Measurements from ENCODE around the gene TMEM273. TPM values are rescaled to one million over a fixed set of nuclear protein-coding genes. Genes with fewer than 3 reads are reported as not detected.

The TMEM273 gene
- polyA plus RNA-seq, 1 of the 3 experiments (the other 2 are of a cell fraction): not detected

DNA sequence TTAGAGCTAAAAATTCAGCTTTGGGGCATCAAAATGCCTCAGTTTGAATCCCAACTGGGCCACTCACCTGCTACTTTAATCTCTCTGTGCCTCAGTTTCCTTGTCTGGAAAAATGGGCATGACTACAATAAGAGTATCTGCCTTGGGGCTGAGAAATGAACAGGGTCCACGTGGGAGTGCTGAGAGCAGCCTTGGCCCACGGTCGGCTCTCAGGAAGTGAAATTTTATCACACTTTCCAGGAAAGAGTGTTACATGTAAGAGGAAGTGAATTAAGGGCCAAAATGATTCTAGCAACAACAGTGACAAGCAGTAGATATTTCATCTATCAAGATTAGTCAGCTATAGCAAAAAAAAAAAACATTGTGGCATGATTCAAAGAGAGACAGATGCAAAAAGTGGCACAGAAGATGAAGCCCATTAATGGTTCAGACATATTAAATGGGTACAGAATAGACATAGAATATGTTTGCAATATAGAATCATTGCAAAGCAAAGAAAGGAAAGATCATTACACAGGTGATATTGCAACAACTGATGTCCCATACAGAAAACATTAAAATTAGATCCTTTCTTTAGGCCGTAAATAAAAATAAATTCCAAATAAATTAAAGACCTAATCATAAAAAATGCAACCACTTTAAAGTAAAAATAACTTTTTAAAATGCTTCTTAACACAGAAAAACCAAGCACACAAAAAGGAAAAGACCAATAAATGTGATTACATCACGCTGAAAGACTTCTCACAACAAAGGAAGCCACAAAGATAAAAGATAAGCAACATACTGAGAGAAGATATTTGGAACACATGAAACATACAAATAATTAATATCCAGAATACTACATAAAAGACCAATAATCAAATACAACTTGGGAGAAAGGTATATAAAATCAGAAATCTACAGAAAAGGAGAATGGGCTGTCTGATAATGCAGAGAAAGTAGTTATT is 4.3 kb downstream of the TMEM273 start:
- WGBS (ENCODE audit: low lambda C conversion rate): 51% methylated on average over 5 of the region's 5 CpGs

More for the DNA sequence above, 4.3 kb downstream of the TMEM273 start:
- ChIA-PET CTCF (no interaction called here), POLR2A (no interaction called here)
- Histone ChIP-seq H3K4me1 (ENCODE audit: control insufficient read depth in 1 of 2, insufficient read depth in 2 of 2, low read depth in 1 of 2, low read length in 1 of 2) (peaks cover 0 to 3% of the 10 kb centered on the region in 2 experiments; a peak in 1 of 4 replicates), H2AFZ (ENCODE audit: low read depth) (no peak overlapping the region), H4K20me1 (ENCODE audit: insufficient read depth) (no peaks in the 10 kb centered on the region), H3K36me3 (replicated peaks in 1 of 2; ENCODE audit: control insufficient read depth in 1 of 2, insufficient read depth in 2 of 2, low read length in 1 of 2) (no peaks in the 10 kb centered on the region), H3F3A (replicated peaks; ENCODE audit: insufficient read depth) (no peaks in the 10 kb centered on the region), H3K9ac (no peak overlapping the region), H3K9me3 (no peaks in the 10 kb centered on the region), H3K9me2 (0 out of 2 replicates have a peak, but pooled peaks cover 2% of the 10 kb centered on the region), H3K4me2 (no peak overlapping the region), H3K27me3 (ENCODE audit: insufficient read depth) (no peaks in the 10 kb centered on the region), H3K27ac (ENCODE audit: low read depth in 2 of 2, low read length in 1 of 2) (no peak overlapping the region), H3K4me3 (ENCODE audit: low read depth in 2 of 2, low read length in 1 of 2) (no peak overlapping the region), H3K79me2 (ENCODE audit: insufficient read depth) (no peaks in the 10 kb centered on the region)
- DNase-seq: no peak
- TF ChIP-seq MEF2A (IDR thresholded peaks at IDR 0.05; ENCODE audit: borderline replicate concordance, low read depth) (no peak), RCOR1 (IDR thresholded peaks at IDR 0.05; ENCODE audit: low read length) (no peak), RAD21 (IDR thresholded peaks at IDR 0.05; ENCODE audit: low read length) (no peak), TCF12 (IDR thresholded peaks at IDR 0.05) (no peak), FOXJ3 (CRISPR knock-in tag; IDR thresholded peaks at IDR 0.05) (no peak), JUND (IDR thresholded peaks at IDR 0.05) (no peak), MXI1 (IDR thresholded peaks at IDR 0.05; ENCODE audit: low read depth, low read length) (no peak), GATA2 (CRISPR knock-in tag; IDR thresholded peaks at IDR 0.05) (no peak), SMC3 (IDR thresholded peaks at IDR 0.05; ENCODE audit: low read depth, low read length) (no peak), TAF1 (IDR thresholded peaks at IDR 0.05; ENCODE audit: borderline replicate concordance, low read depth, low read length) (no peak), EP300 (IDR thresholded peaks at IDR 0.05; ENCODE audit: borderline replicate concordance in 1 of 2, low read depth in 1 of 2, low read length in 1 of 2) (no peak), RFX5 (IDR thresholded peaks at IDR 0.05; ENCODE audit: low read length) (no peak), YY1 (IDR thresholded peaks at IDR 0.05; ENCODE audit: low read depth) (no peak)
- TF ChIP-seq, protein P1, sequence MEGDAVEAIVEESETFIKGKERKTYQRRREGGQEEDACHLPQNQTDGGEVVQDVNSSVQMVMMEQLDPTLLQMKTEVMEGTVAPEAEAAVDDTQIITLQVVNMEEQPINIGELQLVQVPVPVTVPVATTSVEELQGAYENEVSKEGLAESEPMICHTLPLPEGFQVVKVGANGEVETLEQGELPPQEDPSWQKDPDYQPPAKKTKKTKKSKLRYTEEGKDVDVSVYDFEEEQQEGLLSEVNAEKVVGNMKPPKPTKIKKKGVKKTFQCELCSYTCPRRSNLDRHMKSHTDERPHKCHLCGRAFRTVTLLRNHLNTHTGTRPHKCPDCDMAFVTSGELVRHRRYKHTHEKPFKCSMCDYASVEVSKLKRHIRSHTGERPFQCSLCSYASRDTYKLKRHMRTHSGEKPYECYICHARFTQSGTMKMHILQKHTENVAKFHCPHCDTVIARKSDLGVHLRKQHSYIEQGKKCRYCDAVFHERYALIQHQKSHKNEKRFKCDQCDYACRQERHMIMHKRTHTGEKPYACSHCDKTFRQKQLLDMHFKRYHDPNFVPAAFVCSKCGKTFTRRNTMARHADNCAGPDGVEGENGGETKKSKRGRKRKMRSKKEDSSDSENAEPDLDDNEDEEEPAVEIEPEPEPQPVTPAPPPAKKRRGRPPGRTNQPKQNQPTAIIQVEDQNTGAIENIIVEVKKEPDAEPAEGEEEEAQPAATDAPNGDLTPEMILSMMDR (IDR thresholded peaks at IDR 0.05): no peak
- TF ChIP-seq, protein P2, sequence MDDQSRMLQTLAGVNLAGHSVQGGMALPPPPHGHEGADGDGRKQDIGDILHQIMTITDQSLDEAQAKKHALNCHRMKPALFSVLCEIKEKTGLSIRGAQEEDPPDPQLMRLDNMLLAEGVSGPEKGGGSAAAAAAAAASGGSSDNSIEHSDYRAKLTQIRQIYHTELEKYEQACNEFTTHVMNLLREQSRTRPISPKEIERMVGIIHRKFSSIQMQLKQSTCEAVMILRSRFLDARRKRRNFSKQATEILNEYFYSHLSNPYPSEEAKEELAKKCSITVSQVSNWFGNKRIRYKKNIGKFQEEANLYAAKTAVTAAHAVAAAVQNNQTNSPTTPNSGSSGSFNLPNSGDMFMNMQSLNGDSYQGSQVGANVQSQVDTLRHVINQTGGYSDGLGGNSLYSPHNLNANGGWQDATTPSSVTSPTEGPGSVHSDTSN (IDR thresholded peaks at IDR 0.05): no peak
- TF ChIP-seq, protein P3, sequence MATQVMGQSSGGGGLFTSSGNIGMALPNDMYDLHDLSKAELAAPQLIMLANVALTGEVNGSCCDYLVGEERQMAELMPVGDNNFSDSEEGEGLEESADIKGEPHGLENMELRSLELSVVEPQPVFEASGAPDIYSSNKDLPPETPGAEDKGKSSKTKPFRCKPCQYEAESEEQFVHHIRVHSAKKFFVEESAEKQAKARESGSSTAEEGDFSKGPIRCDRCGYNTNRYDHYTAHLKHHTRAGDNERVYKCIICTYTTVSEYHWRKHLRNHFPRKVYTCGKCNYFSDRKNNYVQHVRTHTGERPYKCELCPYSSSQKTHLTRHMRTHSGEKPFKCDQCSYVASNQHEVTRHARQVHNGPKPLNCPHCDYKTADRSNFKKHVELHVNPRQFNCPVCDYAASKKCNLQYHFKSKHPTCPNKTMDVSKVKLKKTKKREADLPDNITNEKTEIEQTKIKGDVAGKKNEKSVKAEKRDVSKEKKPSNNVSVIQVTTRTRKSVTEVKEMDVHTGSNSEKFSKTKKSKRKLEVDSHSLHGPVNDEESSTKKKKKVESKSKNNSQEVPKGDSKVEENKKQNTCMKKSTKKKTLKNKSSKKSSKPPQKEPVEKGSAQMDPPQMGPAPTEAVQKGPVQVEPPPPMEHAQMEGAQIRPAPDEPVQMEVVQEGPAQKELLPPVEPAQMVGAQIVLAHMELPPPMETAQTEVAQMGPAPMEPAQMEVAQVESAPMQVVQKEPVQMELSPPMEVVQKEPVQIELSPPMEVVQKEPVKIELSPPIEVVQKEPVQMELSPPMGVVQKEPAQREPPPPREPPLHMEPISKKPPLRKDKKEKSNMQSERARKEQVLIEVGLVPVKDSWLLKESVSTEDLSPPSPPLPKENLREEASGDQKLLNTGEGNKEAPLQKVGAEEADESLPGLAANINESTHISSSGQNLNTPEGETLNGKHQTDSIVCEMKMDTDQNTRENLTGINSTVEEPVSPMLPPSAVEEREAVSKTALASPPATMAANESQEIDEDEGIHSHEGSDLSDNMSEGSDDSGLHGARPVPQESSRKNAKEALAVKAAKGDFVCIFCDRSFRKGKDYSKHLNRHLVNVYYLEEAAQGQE (IDR thresholded peaks at IDR 0.05; ENCODE audit: low read depth, low read length): no peak

Measured in SK-N-SH (cell line).